HCT116 (cell line): ENCODE results near the gene ZNF784. TPM values are rescaled to one million over a fixed set of nuclear protein-coding genes. Genes with fewer than 3 reads are reported as not detected.
A peak's percentile ranks its signal among the peaks of the same experiment; 100 is the strongest.

Experiments
- ATAC-seq: fragments of 200-7000 bp; cut with Tn5 transposase; 2 replicates; pipeline ENCODE4 v1.9.1; 2020; ENCODE audit warnings: mild to moderate bottlenecking, moderate library complexity
- BruUV-seq: library from RNA; stranded (reverse); fragments of 400-500 nt; replicated peaks from 2 replicates; lab custom pipeline; 2021; lab: Mats Ljungman, UMichigan
- CTCF ChIA-PET: fragments of 300-600 bp; sonication (Branson Sonifier 250); formaldehyde crosslinking; loops from one replicate; lab custom pipeline; 2021; ENCODE audit warnings: antibody characterized with exemption; lab: Charles Lee
- POLR2A ChIA-PET: fragments of 300-600, 350-600 bp; sonication (Branson Sonifier 250); formaldehyde crosslinking; loops from one replicate; lab custom pipeline; 2021; ENCODE audit warnings: antibody characterized with exemption; lab: Charles Lee
- RAD21 ChIA-PET, 2 experiments: fragments of 300-600 bp; sonication (Branson Sonifier 250); formaldehyde crosslinking; loops; one replicate each; lab custom pipeline; 2023; ENCODE audit warnings: low total read pairs in 2 of 2; ENCODE audit not compliant: uncharacterized antibody in 2 of 2, unreplicated experiment in 2 of 2, low non-redundant PET in 1 of 2; lab: Charles Lee
- DNase-seq: peaks from one replicate; pipeline ENCODE4 v3.0.0-alpha.2; 2010; ENCODE audit warnings: low read depth, low spot score
- H2AFZ ChIP-seq: fragments of 200-600 bp; shearing (Covaris generic), sonication (generic); 2 replicates; pipeline ENCODE4 v1.6.1; 2017; ENCODE audit warnings: low read depth, mixed run types, mixed read lengths, antibody characterized with exemption, low read length; ENCODE audit not compliant: poor library complexity, severe bottlenecking
- H3K27ac ChIP-seq: 2 replicates; pipeline ENCODE4 v1.5.1; 2012; ENCODE audit warnings: low read depth, low read length
- H3K27me3 ChIP-seq: fragments of 200-600 bp; sonication (generic); 2 replicates; pipeline ENCODE4 v1.6.1; 2016; ENCODE audit warnings: mixed run types, low read length, mixed read lengths; ENCODE audit not compliant: insufficient read depth
- H3K36me3 ChIP-seq, 2 experiments: fragments of 200-500 bp in 1 of 2; fragments of 200-600 bp in 1 of 2; sonication (Bioruptor generic) in 1 of 2; sonication (generic) in 1 of 2; 2 replicates each; pipeline versions ENCODE4 v1.5.1 to v1.6.1; 2014 to 2016; ENCODE audit warnings: low read length in 2 of 2, inconsistent platforms in 1 of 2, mixed read lengths in 1 of 2, mixed run types in 1 of 2; ENCODE audit not compliant: insufficient read depth in 2 of 2, control insufficient read depth in 1 of 2
- H3K4me1 ChIP-seq, 2 experiments: fragments of 200-600 bp in 1 of 2; sonication (generic) in 1 of 2; 2 replicates each; pipeline versions ENCODE4 v1.5.1 to v1.6.1; 2012 to 2017; ENCODE audit warnings: low read length in 2 of 2, inconsistent platforms in 1 of 2, mild to moderate bottlenecking in 1 of 2, mixed read lengths in 1 of 2, mixed run types in 1 of 2, moderate library complexity in 1 of 2; ENCODE audit not compliant: insufficient read depth in 2 of 2, control insufficient read depth in 1 of 2
- H3K4me2 ChIP-seq: fragments of 200-600 bp; sonication (generic); 2 replicates; pipeline ENCODE4 v1.6.1; 2017; ENCODE audit warnings: mixed run types, low read length, mixed read lengths
- H3K4me3 ChIP-seq, 2 experiments: fragments of 200-600 bp in 1 of 2; sonication (generic) in 1 of 2; replicated peaks in 1 of 2; 2 replicates each; pipeline ENCODE4 v1.5.1; 2011 to 2016; ENCODE audit warnings: low read length in 2 of 2, control low read depth in 1 of 2, low read depth in 1 of 2, mild to moderate bottlenecking in 1 of 2, mixed read lengths in 1 of 2, mixed run types in 1 of 2
- H3K79me2 ChIP-seq: fragments of 200-600 bp; sonication (generic); 2 replicates; pipeline ENCODE4 v1.6.1; 2017; ENCODE audit warnings: mild to moderate bottlenecking, mixed run types, low read length, moderate library complexity, mixed read lengths; ENCODE audit not compliant: insufficient read depth
- H3K9ac ChIP-seq: fragments of 200-600 bp; sonication (generic); 2 replicates; pipeline ENCODE4 v1.6.1; 2016; ENCODE audit warnings: low read length, mixed read lengths
- H3K9me2 ChIP-seq: fragments of 200-600 bp; sonication (generic), shearing (Covaris generic); 2 replicates; pipeline ENCODE4 v1.6.1; 2017; ENCODE audit warnings: mixed run types, mild to moderate bottlenecking, moderate library complexity; ENCODE audit not compliant: insufficient read depth
- H3K9me3 ChIP-seq, 2 experiments: fragments of 200-500 bp in 1 of 2; fragments of 200-600 bp in 1 of 2; sonication (Bioruptor generic) in 1 of 2; sonication (generic) in 1 of 2; 2 replicates each; pipeline ENCODE4 v1.6.1; 2014 to 2017; ENCODE audit warnings: low read length in 2 of 2, mixed read lengths in 2 of 2, inconsistent platforms in 1 of 2, low read depth in 1 of 2, mild to moderate bottlenecking in 1 of 2, mixed run types in 1 of 2, moderate library complexity in 1 of 2; ENCODE audit not compliant: control insufficient read depth in 1 of 2, insufficient read depth in 1 of 2
- H4K20me1 ChIP-seq: fragments of 200-600 bp; sonication (generic), shearing (Covaris generic); 2 replicates; pipeline ENCODE4 v1.6.1; 2017; ENCODE audit warnings: mixed run types, mild to moderate bottlenecking, moderate library complexity; ENCODE audit not compliant: insufficient read depth
- ATF3 ChIP-seq: IDR thresholded peaks from 2 replicates; pipeline ENCODE4 v1.6.1; 2012
- CBX3 ChIP-seq: IDR thresholded peaks from 2 replicates; pipeline ENCODE4 v1.6.1; 2012; ENCODE audit warnings: low read depth
- CEBPB ChIP-seq: IDR thresholded peaks from 2 replicates; pipeline ENCODE4 v1.6.1; 2012; ENCODE audit warnings: low read depth
- EGR1 ChIP-seq: IDR thresholded peaks from 2 replicates; pipeline ENCODE4 v1.6.1; 2012; ENCODE audit warnings: low read depth
- ELF1 ChIP-seq: IDR thresholded peaks from 2 replicates; pipeline ENCODE4 v1.6.1; 2012; ENCODE audit warnings: low read depth, borderline replicate concordance
- EZH2 ChIP-seq: fragments of 200-600 bp; sonication (generic); IDR thresholded peaks from 2 replicates; pipeline ENCODE4 v1.6.1; 2017; ENCODE audit warnings: antibody characterized with exemption, mixed run types
- FOSL1 ChIP-seq: IDR thresholded peaks from 2 replicates; pipeline ENCODE4 v1.6.1; 2012; ENCODE audit warnings: low read depth
- JUND ChIP-seq: IDR thresholded peaks from 2 replicates; pipeline ENCODE4 v1.6.1; 2012
- POLR2A ChIP-seq: IDR thresholded peaks from 2 replicates; pipeline ENCODE4 v1.7.0; 2011; ENCODE audit warnings: borderline replicate concordance; ENCODE audit not compliant: insufficient read depth, insufficient read length; ENCODE audit errors: extremely low read depth
- POLR2AphosphoS5 ChIP-seq: IDR thresholded peaks from 2 replicates; pipeline ENCODE4 v1.6.1; 2011; ENCODE audit warnings: mild to moderate bottlenecking, low read depth, low read length, moderate library complexity
- RAD21 ChIP-seq: IDR thresholded peaks from 2 replicates; pipeline ENCODE4 v1.6.1; 2012; ENCODE audit warnings: low read depth, mild to moderate bottlenecking
- REST ChIP-seq: IDR thresholded peaks from 2 replicates; pipeline ENCODE4 v1.6.1; 2012; ENCODE audit warnings: low read depth
- SIN3A ChIP-seq: IDR thresholded peaks from 2 replicates; pipeline ENCODE4 v1.6.1; 2012; ENCODE audit warnings: low read depth
- SRF ChIP-seq: IDR thresholded peaks from 2 replicates; pipeline ENCODE4 v1.6.1; 2012; ENCODE audit warnings: low read depth
- TCF7L2 ChIP-seq: IDR thresholded peaks from 2 replicates; pipeline ENCODE4 v1.7.0; 2011; ENCODE audit warnings: borderline replicate concordance, inconsistent platforms; ENCODE audit not compliant: insufficient read depth, insufficient read length; ENCODE audit errors: extremely low read depth
- ZBTB33 ChIP-seq: IDR thresholded peaks from 2 replicates; pipeline ENCODE4 v1.6.1; 2011; ENCODE audit warnings: mild to moderate bottlenecking, low read length, moderate library complexity; ENCODE audit not compliant: insufficient replicate concordance; ENCODE audit errors: extremely low read depth
- intact Hi-C: fragments of 100-400 bp; cut with micrococcal nuclease; formaldehyde crosslinking; loops from 2 replicates; pipeline ENCODE4 v1.10.0; 2022
- total RNA-seq: library from RNA; stranded (reverse); gene quantifications from one replicate; pipeline ENCODE4 v1.2.1, GENCODE V29; 2021; ENCODE audit not compliant: unreplicated experiment
- TF ChIP-seq, protein P1 (sequence below), 3 experiments: fragments of 200-600 bp in 1 of 3; sonication (generic) in 1 of 3; IDR thresholded peaks in 2 of 3; conservative IDR thresholded peaks in 1 of 3; 2 replicates each; pipeline ENCODE4 v1.5.1; 2012 to 2017; ENCODE audit warnings: low read depth in 2 of 3, low read length in 2 of 3, antibody characterized with exemption in 1 of 3, borderline replicate concordance in 1 of 3, control low read depth in 1 of 3, mild to moderate bottlenecking in 1 of 3, mixed read lengths in 1 of 3, mixed run types in 1 of 3, moderate library complexity in 1 of 3; ENCODE audit not compliant: insufficient read depth in 1 of 3
- TF ChIP-seq, protein P2 (sequence below): IDR thresholded peaks from 2 replicates; pipeline ENCODE4 v1.6.1; 2012

The ZNF784 gene
- total RNA-seq, 1 experiment from 2014 or later, result 5.3 TPM

DNA sequence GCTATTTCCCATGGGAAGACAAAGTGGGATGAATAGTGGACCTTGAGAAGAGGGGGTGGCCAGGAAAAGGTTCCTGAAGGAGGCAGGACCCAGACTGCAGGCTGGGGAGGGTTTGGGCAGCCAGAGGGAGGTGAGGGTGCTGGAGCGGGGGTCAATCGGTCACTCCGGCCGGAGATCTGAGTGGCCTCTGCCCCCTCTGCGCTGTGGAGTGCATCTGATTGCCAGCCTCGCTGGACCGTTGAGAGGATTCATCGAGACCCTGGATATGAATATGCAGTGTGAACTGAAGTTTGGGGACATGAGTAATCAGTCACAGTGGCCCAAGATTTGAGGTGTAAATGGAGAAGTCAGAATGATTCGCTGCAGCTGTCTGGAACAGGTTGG lies 11.0 kb upstream of the ZNF784 start (continued):
- TF ChIP-seq, protein P1, sequence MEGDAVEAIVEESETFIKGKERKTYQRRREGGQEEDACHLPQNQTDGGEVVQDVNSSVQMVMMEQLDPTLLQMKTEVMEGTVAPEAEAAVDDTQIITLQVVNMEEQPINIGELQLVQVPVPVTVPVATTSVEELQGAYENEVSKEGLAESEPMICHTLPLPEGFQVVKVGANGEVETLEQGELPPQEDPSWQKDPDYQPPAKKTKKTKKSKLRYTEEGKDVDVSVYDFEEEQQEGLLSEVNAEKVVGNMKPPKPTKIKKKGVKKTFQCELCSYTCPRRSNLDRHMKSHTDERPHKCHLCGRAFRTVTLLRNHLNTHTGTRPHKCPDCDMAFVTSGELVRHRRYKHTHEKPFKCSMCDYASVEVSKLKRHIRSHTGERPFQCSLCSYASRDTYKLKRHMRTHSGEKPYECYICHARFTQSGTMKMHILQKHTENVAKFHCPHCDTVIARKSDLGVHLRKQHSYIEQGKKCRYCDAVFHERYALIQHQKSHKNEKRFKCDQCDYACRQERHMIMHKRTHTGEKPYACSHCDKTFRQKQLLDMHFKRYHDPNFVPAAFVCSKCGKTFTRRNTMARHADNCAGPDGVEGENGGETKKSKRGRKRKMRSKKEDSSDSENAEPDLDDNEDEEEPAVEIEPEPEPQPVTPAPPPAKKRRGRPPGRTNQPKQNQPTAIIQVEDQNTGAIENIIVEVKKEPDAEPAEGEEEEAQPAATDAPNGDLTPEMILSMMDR (IDR thresholded peaks at IDR 0.05 in 2 of 3, conservative IDR thresholded peaks at IDR 0.05 in 1 of 3; ENCODE audit: borderline replicate concordance in 1 of 3, insufficient read depth in 1 of 3, low read depth in 2 of 3, low read length in 2 of 3), result no peak
- TF ChIP-seq ELF1 (no peak), JUND (no peak), RAD21 (no peak), POLR2A (no peak), TCF7L2 (no peak), SIN3A (no peak)

GRCh38 chr19:55633861-55634260 lies 9.5 kb upstream of the ZNF784 start:
- intact Hi-C loops, result loop anchor here (5.0 to 10.0 kb wide), 4 partner anchors 178 to 979 kb away; partner anchors contain the start of gene TNNT1
- H3K4me1 ChIP-seq, result peaks cover 22 to 43% of the 10 kb centered on the region in 2 experiments
- BruUV-seq, result no TSS peak
- H2AFZ ChIP-seq, result no peak overlapping the region
- H3K4me2 ChIP-seq, result peak overlapping the region; percentile 88
- peak overlapping the region; percentile 78 to 93 for H3K4me3 ChIP-seq
- 0 out of 4 replicates have a peak, but pooled peaks cover 0 to 3% of the 10 kb centered on the region in 2 experiments for H3K36me3 ChIP-seq
- ChIA-PET RAD21 (interaction anchor here (0.7 to 0.8 kb wide), 2 partner anchors 9 to 699 kb away, joined by 4 to 10 read pairs; no protein-coding TSS in a partner anchor), CTCF (interaction anchor here (0.6 to 4.6 kb wide), 6 partner anchors 9 to 699 kb away, joined by 3 to 28 read pairs (median 18); partner anchors contain the start of genes U2AF2 and ZNF784), POLR2A (interaction anchor here (2.0 kb wide), 1 partner anchor 20 kb away, joined by 9 read pairs; the partner anchor contains the start of gene U2AF2)
- peaks cover 40% of the 10 kb centered on the region for H3K79me2 ChIP-seq
- no peaks in the 10 kb centered on the region for H3K27me3 ChIP-seq
- no peaks in the 10 kb centered on the region for H3K9me3 ChIP-seq
- DNase-seq (no peak), ATAC-seq (no peak)
- H3K27ac ChIP-seq, result peak overlapping the region; percentile 77
- no peaks in the 10 kb centered on the region for H4K20me1 ChIP-seq
- H3K9ac ChIP-seq, result peak overlapping the region; percentile 95
- no peaks in the 10 kb centered on the region for H3K9me2 ChIP-seq
- TF ChIP-seq RAD21 (no peak), POLR2AphosphoS5 (no peak), EGR1 (no peak; the same call in 1 of the 2 replicates), SRF (no peak), SIN3A (no peak), ZBTB33 (no peak), ATF3 (no peak), ELF1 (no peak), JUND (no peak), REST (no peak), CEBPB (no peak), EZH2 (no peak), FOSL1 (no peak), CBX3 (no peak), TCF7L2 (no peak)
- TF ChIP-seq, protein P2, sequence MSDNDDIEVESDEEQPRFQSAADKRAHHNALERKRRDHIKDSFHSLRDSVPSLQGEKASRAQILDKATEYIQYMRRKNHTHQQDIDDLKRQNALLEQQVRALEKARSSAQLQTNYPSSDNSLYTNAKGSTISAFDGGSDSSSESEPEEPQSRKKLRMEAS, result no peak
